Adipocyte (in vitro differentiated cells): Measurements from ENCODE around the gene COL26A1.

Experiments
- DNase-seq: peaks from one replicate; pipeline ENCODE4 v3.0.0-alpha.2; 2015; ENCODE audit warnings: low read depth
- H3K27me3 ChIP-seq: replicated peaks from 2 replicates; pipeline ENCODE4 v1.7.0; 2013; ENCODE audit warnings: mild to moderate bottlenecking, low read length, moderate library complexity; ENCODE audit not compliant: control insufficient read depth, insufficient read depth
- H3K36me3 ChIP-seq: 2 replicates; pipeline ENCODE4 v1.7.0; 2013; ENCODE audit warnings: low read length, mild to moderate bottlenecking, moderate library complexity; ENCODE audit not compliant: control insufficient read depth, insufficient read depth, severe bottlenecking
- H3K4me1 ChIP-seq: 2 replicates; pipeline ENCODE4 v1.7.0; 2013; ENCODE audit warnings: mild to moderate bottlenecking, low read length, moderate library complexity; ENCODE audit not compliant: control insufficient read depth, insufficient read depth
- H3K4me3 ChIP-seq: 2 replicates; pipeline ENCODE4 v1.7.0; 2013; ENCODE audit warnings: mild to moderate bottlenecking, low read length, moderate library complexity
- H3K9ac ChIP-seq: 2 replicates; pipeline ENCODE4 v1.7.0; 2013; ENCODE audit warnings: mild to moderate bottlenecking, low read length, moderate library complexity
- H3K9me3 ChIP-seq: 2 replicates; pipeline ENCODE4 v1.7.0; 2013; ENCODE audit warnings: mild to moderate bottlenecking, low read length, moderate library complexity; ENCODE audit not compliant: control insufficient read depth

Gene COL26A1

GRCh38 chr7:101572156-101572555 is 209.5 kb downstream of the COL26A1 start:
- DNase-seq: no peak
- peaks cover 10% of the 10 kb centered on the region for H3K4me1 ChIP-seq
- H3K9me3 ChIP-seq: peaks cover 53% of the 10 kb centered on the region

DNA sequence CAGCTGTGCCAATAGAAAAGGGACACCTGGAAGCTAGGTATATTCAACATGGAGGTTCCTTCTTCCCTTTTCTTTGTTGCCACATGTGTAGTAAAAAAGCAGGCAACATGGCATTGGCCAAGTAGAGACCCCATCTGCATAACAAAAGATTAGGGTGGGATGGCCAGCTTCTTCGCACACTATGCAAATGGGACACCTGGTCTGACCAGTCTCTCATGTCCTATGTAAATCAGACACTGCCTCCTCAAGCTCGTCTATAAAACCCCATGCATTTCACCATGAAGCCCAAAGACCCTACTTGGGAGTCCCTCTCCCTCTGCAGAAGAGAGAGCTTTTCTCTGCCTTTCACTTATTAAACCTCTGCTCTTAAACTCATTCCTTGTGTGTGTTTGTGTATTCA is 212.5 kb downstream of the COL26A1 start:
- Histone ChIP-seq H3K36me3 (no peaks in the 10 kb centered on the region), H3K27me3 (peaks cover 5% of the 10 kb centered on the region), H3K9ac (no peak overlapping the region), H3K9me3 (peaks cover 51% of the 10 kb centered on the region), H3K4me1 (peaks cover 10% of the 10 kb centered on the region), H3K4me3 (peak overlapping the region; percentile 11)
- DNase-seq: no peak

More at GRCh38 chr7:101572156-101572555, 209.5 kb downstream of the COL26A1 start:
- H3K9ac ChIP-seq: no peak overlapping the region
- H3K4me3 ChIP-seq: no peak overlapping the region
- peaks cover 5% of the 10 kb centered on the region for H3K27me3 ChIP-seq
- no peaks in the 10 kb centered on the region for H3K36me3 ChIP-seq

GRCh38 chr7:101575721-101576120 is 213.0 kb downstream of the COL26A1 start:
- Histone ChIP-seq H3K4me3 (peak overlapping the region; percentile 11), H3K9ac (peak overlapping the region; percentile 54), H3K36me3 (no peaks in the 10 kb centered on the region), H3K9me3 (peaks cover 47% of the 10 kb centered on the region), H3K27me3 (peaks cover 5% of the 10 kb centered on the region), H3K4me1 (peaks cover 10% of the 10 kb centered on the region)
- peak; percentile 28 for DNase-seq

DNA sequence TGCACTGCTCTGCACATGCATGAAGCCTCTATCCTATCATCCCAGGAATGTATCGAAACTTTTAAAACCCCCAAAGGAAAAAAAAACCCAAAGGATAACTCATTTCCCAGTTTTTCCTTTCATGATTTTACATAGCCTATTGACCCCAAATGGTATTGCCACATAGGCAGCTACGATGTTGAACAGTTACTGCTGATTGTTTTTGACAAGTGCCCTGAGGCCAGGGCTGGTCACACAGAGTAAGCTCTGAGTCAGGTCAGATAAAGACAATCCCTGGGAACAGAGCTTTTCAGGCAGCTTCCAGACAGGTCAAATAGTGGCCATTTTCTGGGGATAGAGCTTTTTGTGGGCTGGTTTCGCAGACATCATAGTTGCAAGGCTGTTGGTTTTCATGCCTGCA is 214.3 kb downstream of the COL26A1 start:
- DNase-seq: peak; percentile 58
- Histone ChIP-seq H3K4me1 (peaks cover 10% of the 10 kb centered on the region), H3K9ac (no peak overlapping the region), H3K36me3 (no peaks in the 10 kb centered on the region), H3K27me3 (peaks cover 9% of the 10 kb centered on the region), H3K9me3 (peaks cover 34% of the 10 kb centered on the region), H3K4me3 (no peak overlapping the region)

DNA sequence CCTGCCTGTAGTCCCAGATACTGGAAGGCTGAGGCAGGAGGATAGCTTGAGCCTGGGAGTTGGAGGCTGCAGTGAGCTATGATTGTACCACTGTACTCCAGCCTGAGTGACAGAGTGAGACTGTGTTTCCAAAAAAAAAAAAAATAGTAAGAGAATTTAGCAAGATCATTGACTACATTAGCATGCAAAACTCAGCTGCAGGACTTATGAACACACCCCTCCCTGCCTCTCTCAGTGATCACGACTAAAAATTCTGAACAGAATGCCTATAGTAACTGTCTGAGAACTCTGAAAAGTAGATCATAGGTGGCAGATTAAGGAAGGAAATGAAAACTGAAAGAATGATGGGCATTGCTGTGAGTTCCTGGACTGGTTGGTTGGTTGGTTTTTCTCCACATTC is 215.9 kb downstream of the COL26A1 start:
- Histone ChIP-seq H3K4me3 (no peak overlapping the region), H3K9me3 (peaks cover 25% of the 10 kb centered on the region), H3K4me1 (peaks cover 10% of the 10 kb centered on the region), H3K27me3 (peaks cover 22% of the 10 kb centered on the region), H3K36me3 (no peaks in the 10 kb centered on the region), H3K9ac (no peak overlapping the region)
- no peak for DNase-seq

DNA sequence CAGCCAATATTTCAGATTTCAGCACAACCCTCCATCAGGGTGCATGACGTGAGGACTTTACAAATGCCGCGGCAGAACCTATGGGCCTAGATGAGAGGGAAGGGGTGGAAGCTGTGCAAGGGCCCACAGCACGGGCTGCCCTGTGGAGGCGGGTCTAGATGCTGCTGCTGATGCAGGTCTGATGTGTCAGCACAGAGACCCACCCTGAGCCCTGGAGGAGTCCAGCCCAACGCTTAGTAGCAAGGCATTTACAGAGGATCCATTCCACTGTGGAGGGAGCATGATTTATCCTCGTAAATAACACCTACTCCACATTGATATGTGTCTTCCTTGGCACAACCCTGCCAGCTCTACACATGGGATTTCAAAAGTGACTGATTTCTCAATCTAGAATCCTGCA is 217.9 kb downstream of the COL26A1 start:
- H3K36me3 ChIP-seq: no peaks in the 10 kb centered on the region
- no peak overlapping the region for H3K9ac ChIP-seq
- peaks cover 6% of the 10 kb centered on the region for H3K4me1 ChIP-seq
- DNase-seq: no peak
- peaks cover 23% of the 10 kb centered on the region for H3K27me3 ChIP-seq
- no peak overlapping the region for H3K4me3 ChIP-seq
- peaks cover 14% of the 10 kb centered on the region for H3K9me3 ChIP-seq

DNA sequence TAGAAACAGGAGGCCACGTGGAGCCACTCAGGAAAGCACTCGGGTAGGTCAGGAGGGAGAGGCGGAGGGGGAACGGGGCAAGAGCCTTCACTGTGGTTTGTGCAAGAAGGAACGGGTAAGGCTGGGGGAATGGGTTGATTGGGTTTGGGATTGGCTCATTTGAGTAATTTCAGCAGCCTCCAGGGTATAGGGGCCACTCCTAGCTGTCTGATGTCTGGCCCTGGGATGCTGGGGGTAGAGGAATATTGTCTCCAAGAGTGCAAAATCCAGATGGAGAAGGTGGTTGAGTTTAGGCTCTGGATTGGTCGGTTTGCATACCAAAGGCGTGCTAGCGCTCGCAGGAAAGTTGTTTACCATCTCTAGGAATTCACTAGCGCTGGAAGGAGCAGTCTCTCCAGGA is 219.2 kb downstream of the COL26A1 start:
- DNase-seq: no peak

DNA sequence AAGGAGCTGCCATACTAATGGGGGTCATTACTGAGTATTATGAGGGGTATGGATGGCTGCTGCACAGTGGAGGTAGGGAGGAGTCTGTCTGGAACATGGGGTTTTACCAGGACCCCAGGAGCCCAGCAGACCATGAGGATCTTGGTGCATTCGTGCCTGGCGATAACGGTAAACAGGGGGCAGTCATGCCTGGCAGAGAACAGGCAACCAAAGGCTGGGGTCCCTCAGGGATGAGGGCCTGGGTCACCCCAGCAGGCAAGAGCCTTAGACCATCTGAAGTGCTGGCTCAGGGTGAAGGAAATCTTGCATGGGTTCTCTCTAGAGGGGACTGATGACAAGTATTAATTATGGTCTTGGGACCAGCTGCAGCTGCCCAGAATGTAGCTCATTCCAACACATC is 220.3 kb downstream of the COL26A1 start:
- Histone ChIP-seq H3K4me3 (no peak overlapping the region), H3K4me1 (no peaks in the 10 kb centered on the region), H3K9ac (no peak overlapping the region), H3K27me3 (peaks cover 39% of the 10 kb centered on the region), H3K36me3 (no peaks in the 10 kb centered on the region), H3K9me3 (peaks cover 6% of the 10 kb centered on the region)
- no peak for DNase-seq

More for the DNA sequence above, 219.2 kb downstream of the COL26A1 start:
- Histone ChIP-seq H3K9ac (no peak overlapping the region), H3K4me3 (no peak overlapping the region), H3K27me3 (peaks cover 33% of the 10 kb centered on the region), H3K9me3 (peaks cover 11% of the 10 kb centered on the region), H3K4me1 (no peaks in the 10 kb centered on the region), H3K36me3 (no peaks in the 10 kb centered on the region)

DNA sequence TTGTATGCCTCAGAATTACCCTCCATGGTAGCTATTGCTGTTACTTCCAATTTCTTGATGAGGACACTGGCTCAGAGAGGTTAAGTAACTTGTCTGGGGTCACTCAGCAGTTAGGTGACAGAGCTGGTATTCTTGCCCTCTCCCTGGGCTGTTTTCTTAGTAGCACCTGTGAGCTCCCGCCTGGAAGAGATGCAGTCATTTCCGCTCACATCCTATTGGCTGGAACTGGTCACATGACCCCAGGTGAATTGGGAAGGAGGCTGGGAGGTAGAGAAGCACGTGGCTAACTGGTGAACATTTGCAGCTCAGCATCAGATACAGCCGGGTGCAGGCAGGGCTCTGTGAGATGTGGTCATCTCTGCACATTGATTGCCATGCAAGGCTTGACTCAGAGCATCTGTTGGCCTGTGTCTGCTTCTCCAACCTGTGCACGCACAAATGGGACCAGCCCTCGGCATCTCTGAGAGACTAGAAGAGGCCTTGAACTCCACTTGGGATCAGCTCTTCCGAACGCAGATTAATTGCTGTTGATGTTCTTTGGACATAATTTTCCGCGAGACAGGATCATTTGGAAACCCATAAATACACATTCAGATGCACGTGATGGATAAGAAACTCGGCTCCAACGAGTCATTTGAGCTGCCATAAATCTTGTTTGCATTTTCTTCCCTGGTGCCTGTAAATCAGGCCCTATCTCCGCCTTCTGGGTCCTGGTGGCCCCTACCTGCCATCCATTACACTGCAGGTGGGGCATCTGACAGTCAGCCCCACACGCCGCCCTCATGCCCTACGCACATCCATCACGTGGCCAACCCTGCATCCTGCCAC is 223.6 kb downstream of the COL26A1 start:
- no peak for DNase-seq
- Histone ChIP-seq H3K4me1 (no peaks in the 10 kb centered on the region), H3K27me3 (peaks cover 44% of the 10 kb centered on the region), H3K4me3 (no peak overlapping the region), H3K36me3 (no peaks in the 10 kb centered on the region), H3K9me3 (peaks cover 6% of the 10 kb centered on the region), H3K9ac (no peak overlapping the region)

- no peaks in the 10 kb centered on the region for H3K4me1 ChIP-seq
- peaks cover 6% of the 10 kb centered on the region for H3K9me3 ChIP-seq
- H3K9ac ChIP-seq: no peak overlapping the region
- no peak overlapping the region for H3K4me3 ChIP-seq
- no peaks in the 10 kb centered on the region for H3K36me3 ChIP-seq
- no peak for DNase-seq
- H3K27me3 ChIP-seq: peaks cover 36% of the 10 kb centered on the region
Observed at GRCh38 chr7:101586906-101587677, 224.4 kb downstream of the COL26A1 start.

- H3K4me3 ChIP-seq: no peak overlapping the region
- H3K4me1 ChIP-seq: no peaks in the 10 kb centered on the region
- H3K9me3 ChIP-seq: peaks cover 2% of the 10 kb centered on the region
- no peak for DNase-seq
- H3K9ac ChIP-seq: no peak overlapping the region
- H3K36me3 ChIP-seq: no peaks in the 10 kb centered on the region
- peaks cover 31% of the 10 kb centered on the region for H3K27me3 ChIP-seq
Observed at GRCh38 chr7:101588131-101588935, 225.7 kb downstream of the COL26A1 start.
